ENCODE data around the gene TNXB.

DNA sequence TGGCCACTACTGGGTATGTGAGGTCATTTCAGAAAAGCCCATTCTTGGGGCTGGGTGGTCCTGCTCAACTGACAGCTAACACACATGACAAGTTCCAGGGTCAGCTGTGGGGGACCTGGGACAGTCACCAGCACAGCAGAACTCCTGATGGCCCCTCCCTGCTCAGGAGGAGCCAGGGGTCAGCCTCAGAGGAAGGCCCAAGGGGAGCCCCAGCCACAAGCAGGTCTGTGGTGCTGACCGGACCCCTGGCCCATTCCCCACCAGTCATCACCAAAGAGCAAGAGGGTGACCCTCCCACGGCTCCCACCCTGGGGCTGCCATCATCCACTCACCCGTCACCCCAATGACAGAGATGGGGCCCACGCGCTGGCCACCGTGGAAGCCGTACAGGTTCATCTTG is 52.9 kb downstream of the TNXB start:
- no peak for TF ChIP-seq POLR2A (IDR thresholded peaks at IDR 0.05)
- TF ChIP-seq, protein P1, sequence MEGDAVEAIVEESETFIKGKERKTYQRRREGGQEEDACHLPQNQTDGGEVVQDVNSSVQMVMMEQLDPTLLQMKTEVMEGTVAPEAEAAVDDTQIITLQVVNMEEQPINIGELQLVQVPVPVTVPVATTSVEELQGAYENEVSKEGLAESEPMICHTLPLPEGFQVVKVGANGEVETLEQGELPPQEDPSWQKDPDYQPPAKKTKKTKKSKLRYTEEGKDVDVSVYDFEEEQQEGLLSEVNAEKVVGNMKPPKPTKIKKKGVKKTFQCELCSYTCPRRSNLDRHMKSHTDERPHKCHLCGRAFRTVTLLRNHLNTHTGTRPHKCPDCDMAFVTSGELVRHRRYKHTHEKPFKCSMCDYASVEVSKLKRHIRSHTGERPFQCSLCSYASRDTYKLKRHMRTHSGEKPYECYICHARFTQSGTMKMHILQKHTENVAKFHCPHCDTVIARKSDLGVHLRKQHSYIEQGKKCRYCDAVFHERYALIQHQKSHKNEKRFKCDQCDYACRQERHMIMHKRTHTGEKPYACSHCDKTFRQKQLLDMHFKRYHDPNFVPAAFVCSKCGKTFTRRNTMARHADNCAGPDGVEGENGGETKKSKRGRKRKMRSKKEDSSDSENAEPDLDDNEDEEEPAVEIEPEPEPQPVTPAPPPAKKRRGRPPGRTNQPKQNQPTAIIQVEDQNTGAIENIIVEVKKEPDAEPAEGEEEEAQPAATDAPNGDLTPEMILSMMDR (IDR thresholded peaks at IDR 0.05) = no peak
